Lower lobe of right lung (tissue), 2 donors: ENCODE measurements around the gene PITPNM2. TPM values are rescaled to one million over a fixed set of nuclear protein-coding genes. Genes with fewer than 3 reads are reported as not detected.

Experiments
- ATAC-seq, 2 donors: fragments of 200-7000 bp; cut with Tn5 transposase; one replicate each; pipeline ENCODE4 v1.9.1; 2020 to 2022; ENCODE audit warnings: mild to moderate bottlenecking in 2 of 2, moderate library complexity in 2 of 2
- DNase-seq: peaks from one replicate; pipeline ENCODE4 v3.0.0-alpha.2; 2020
- H3K27ac ChIP-seq: fragments of 200-600 bp; one replicate; pipeline ENCODE4 v1.8.0; 2022
- H3K27me3 ChIP-seq: fragments of 200-600 bp; one replicate; pipeline ENCODE4 v1.8.0; 2022; ENCODE audit warnings: low read depth
- H3K36me3 ChIP-seq: fragments of 200-600 bp; one replicate; pipeline ENCODE4 v1.8.0; 2022; ENCODE audit warnings: mild to moderate bottlenecking
- H3K4me1 ChIP-seq: fragments of 200-600 bp; one replicate; pipeline ENCODE4 v1.8.0; 2022
- H3K4me3 ChIP-seq: fragments of 200-600 bp; one replicate; pipeline ENCODE4 v1.8.0; 2022; ENCODE audit warnings: mild to moderate bottlenecking
- H3K9me3 ChIP-seq: fragments of 200-600 bp; one replicate; pipeline ENCODE4 v1.8.0; 2022
- CTCF ChIP-seq: fragments of 200-600 bp; IDR thresholded peaks from one replicate; pipeline ENCODE4 v1.8.0; 2022; ENCODE audit warnings: antibody characterized with exemption, mild to moderate bottlenecking
- intact Hi-C: fragments of 100-400 bp; cut with DNase I; formaldehyde crosslinking; loops from one replicate; pipeline ENCODE4 v1.11.0; 2022
- total RNA-seq: library from RNA; stranded (reverse); fragmentation: NEBNext Ultra II Directional; extraction: Animal tissue kit (Norgen Biotek cat#: 25700); gene quantifications from one replicate; pipeline ENCODE4 v1.2.1, GENCODE V29; 2021
- donor health status: DM: no; HTN: yes; CAD: no; lungs with severe emphysema.

The PITPNM2 gene
- total RNA-seq, 1 donor from 2014 or later = 29.9 TPM

GRCh38 chr12:123119808-123120207 lies 31.1 kb downstream of the PITPNM2 start:
- ATAC-seq = no peak
- H3K36me3 ChIP-seq = no peaks in the 10 kb centered on the region
- peaks cover 27% of the 10 kb centered on the region for H3K4me1 ChIP-seq
- no peaks in the 10 kb centered on the region for H3K27me3 ChIP-seq
- no peak overlapping the region for H3K27ac ChIP-seq
- intact Hi-C loops = no loop called here
- no peak for TF ChIP-seq CTCF
- no peak overlapping the region for H3K4me3 ChIP-seq
- H3K9me3 ChIP-seq = no peaks in the 10 kb centered on the region
- DNase-seq = no peak

GRCh38 chr12:123118497-123118896 lies 32.4 kb downstream of the PITPNM2 start:
- H3K27ac ChIP-seq = no peak overlapping the region
- ATAC-seq = no peak

GRCh38 chr12:123115409-123116121 lies 35.3 kb downstream of the PITPNM2 start:
- ATAC-seq (peak; percentile 56 to 71), DNase-seq (no peak)
- no peak for TF ChIP-seq CTCF
- intact Hi-C loops = no loop called here
- Histone ChIP-seq H3K27me3 (no peaks in the 10 kb centered on the region), H3K9me3 (no peaks in the 10 kb centered on the region), H3K4me3 (no peak overlapping the region), H3K27ac (peak overlapping the region; percentile 74), H3K4me1 (peaks cover 21% of the 10 kb centered on the region), H3K36me3 (no peaks in the 10 kb centered on the region)

More at GRCh38 chr12:123118497-123118896, 32.4 kb downstream of the PITPNM2 start:
- Histone ChIP-seq H3K9me3 (no peaks in the 10 kb centered on the region), H3K4me1 (peaks cover 34% of the 10 kb centered on the region), H3K4me3 (no peak overlapping the region), H3K27me3 (no peaks in the 10 kb centered on the region), H3K36me3 (no peaks in the 10 kb centered on the region)
- TF ChIP-seq CTCF = no peak
- intact Hi-C loops = no loop called here
- no peak for DNase-seq

GRCh38 chr12:123114304-123115083 lies 36.4 kb downstream of the PITPNM2 start:
- no peaks in the 10 kb centered on the region for H3K9me3 ChIP-seq
- no peaks in the 10 kb centered on the region for H3K27me3 ChIP-seq
- intact Hi-C loops = no loop called here
- H3K4me3 ChIP-seq = no peak overlapping the region
- ATAC-seq (no peak), DNase-seq (no peak)
- H3K27ac ChIP-seq = peak overlapping the region; percentile 74
- TF ChIP-seq CTCF = no peak
- peaks cover 24% of the 10 kb centered on the region for H3K4me1 ChIP-seq
- no peaks in the 10 kb centered on the region for H3K36me3 ChIP-seq

GRCh38 chr12:123113026-123113425 lies 37.9 kb downstream of the PITPNM2 start:
- no peak for TF ChIP-seq CTCF
- H3K27me3 ChIP-seq = no peaks in the 10 kb centered on the region
- H3K36me3 ChIP-seq = no peaks in the 10 kb centered on the region
- H3K27ac ChIP-seq = peak overlapping the region; percentile 34
- intact Hi-C loops = no loop called here
- peaks cover 38% of the 10 kb centered on the region for H3K4me1 ChIP-seq
- peak; percentile 74 to 87 for ATAC-seq
- peak; percentile 53 for DNase-seq
- no peak overlapping the region for H3K4me3 ChIP-seq
- no peaks in the 10 kb centered on the region for H3K9me3 ChIP-seq
